Transverse colon (tissue), 4 donors: ENCODE measurements around the gene RABEP1. TPM values are rescaled to one million over a fixed set of nuclear protein-coding genes. Genes with fewer than 3 reads are reported as not detected.
"Not testable (repeated sequence)": the region's sequence is repeated elsewhere in the genome, so short reads cannot be mapped to it uniquely, and the experiment has no call there.

Experiments used
- DNase-seq: peaks from one replicate; pipeline ENCODE4 v3.0.0-alpha.2; 2019
- H3K27ac ChIP-seq, 4 donors: fragments of 200-600 bp; sonication (generic); 2 replicates each; pipeline ENCODE4 v1.5.1; 2016 to 2018; ENCODE audit warnings: inconsistent platforms in 4 of 4
- H3K27me3 ChIP-seq: fragments of 200-600 bp; sonication (generic); 2 replicates; pipeline ENCODE4 v1.5.1; 2017; ENCODE audit warnings: inconsistent platforms
- H3K36me3 ChIP-seq, 4 donors: fragments of 200-600 bp; sonication (generic); 2 replicates each; pipeline ENCODE4 v1.5.1; 2017 to 2019; ENCODE audit warnings: inconsistent platforms in 4 of 4
- H3K4me1 ChIP-seq, 4 donors: fragments of 200-600 bp; sonication (generic); 2 replicates each; pipeline ENCODE4 v1.5.1; 2017 to 2020; ENCODE audit warnings: inconsistent platforms in 4 of 4
- H3K4me3 ChIP-seq, 4 donors: fragments of 200-600 bp; sonication (generic); 1 replicate in 1 of 4; 2 replicates in 3 of 4; pipeline versions ENCODE4 v1.5.1 to v1.6.1; 2017 to 2019; ENCODE audit warnings: inconsistent platforms in 4 of 4
- H3K9me3 ChIP-seq, 2 donors: fragments of 200-600 bp; sonication (generic); 2 replicates each; pipeline ENCODE4 v1.5.1; 2017 to 2019; ENCODE audit warnings: inconsistent platforms in 2 of 2
- EP300 ChIP-seq: sonication (generic); formaldehyde crosslinking; IDR thresholded peaks from one replicate; pipeline ENCODE4 v1.6.1; 2017; ENCODE audit warnings: antibody characterized with exemption, low read depth
- POLR2A ChIP-seq: fragments of 450-650 bp; IDR thresholded peaks from one replicate; pipeline ENCODE4 v1.6.1; 2016; ENCODE audit warnings: antibody characterized with exemption, mild to moderate bottlenecking, moderate library complexity
- POLR2AphosphoS5 ChIP-seq, 3 donors: sonication (generic); formaldehyde crosslinking; IDR thresholded peaks; one replicate each; pipeline ENCODE4 v1.6.1; 2016; ENCODE audit warnings: antibody characterized with exemption in 3 of 3
- WGBS, 2 donors: methylation state at CpG; one replicate each; pipeline ENCODE4 v1.1.5; 2018; ENCODE audit warnings: low coverage in 1 of 2; 5-methylcytosine and 5-hydroxymethylcytosine counted together
- in situ Hi-C, 4 donors: fragments of 200-750 bp; cut with MboI; loops; one replicate each; pipeline versions ENCODE4 v1.15.0 to v1.15.1; 2017; ENCODE audit warnings: low sequenced_read_pairs in 3 of 4, low pct_ligation_motif_present in 1 of 4, low pct_unique_long_range_greater_than_20kb in 1 of 4
- intact Hi-C: fragments of 100-400 bp; cut with DNase I; formaldehyde crosslinking; loops from one replicate; pipeline ENCODE4 v1.15.1; 2023; ENCODE audit warnings: low total_unique reads
- total RNA-seq, 4 donors: library from RNA; depleted of rRNA; stranded (reverse); fragments of >200 nt; gene quantifications; one replicate each; pipeline ENCODE4 v1.1.0, GENCODE V29; 2016
- TF ChIP-seq, protein P1 (sequence below), 5 experiments: fragments of 200-600 bp in 3 of 5; fragments of 450-650 bp in 2 of 5; sonication (generic) in 3 of 5; IDR thresholded peaks; 1 replicate in 2 of 5; 2 replicates in 3 of 5; pipeline ENCODE4 v1.5.1; 2016 to 2017; ENCODE audit warnings: antibody characterized with exemption in 5 of 5, inconsistent platforms in 3 of 5, mild to moderate bottlenecking in 2 of 5, moderate library complexity in 1 of 5

Gene RABEP1, protein sequence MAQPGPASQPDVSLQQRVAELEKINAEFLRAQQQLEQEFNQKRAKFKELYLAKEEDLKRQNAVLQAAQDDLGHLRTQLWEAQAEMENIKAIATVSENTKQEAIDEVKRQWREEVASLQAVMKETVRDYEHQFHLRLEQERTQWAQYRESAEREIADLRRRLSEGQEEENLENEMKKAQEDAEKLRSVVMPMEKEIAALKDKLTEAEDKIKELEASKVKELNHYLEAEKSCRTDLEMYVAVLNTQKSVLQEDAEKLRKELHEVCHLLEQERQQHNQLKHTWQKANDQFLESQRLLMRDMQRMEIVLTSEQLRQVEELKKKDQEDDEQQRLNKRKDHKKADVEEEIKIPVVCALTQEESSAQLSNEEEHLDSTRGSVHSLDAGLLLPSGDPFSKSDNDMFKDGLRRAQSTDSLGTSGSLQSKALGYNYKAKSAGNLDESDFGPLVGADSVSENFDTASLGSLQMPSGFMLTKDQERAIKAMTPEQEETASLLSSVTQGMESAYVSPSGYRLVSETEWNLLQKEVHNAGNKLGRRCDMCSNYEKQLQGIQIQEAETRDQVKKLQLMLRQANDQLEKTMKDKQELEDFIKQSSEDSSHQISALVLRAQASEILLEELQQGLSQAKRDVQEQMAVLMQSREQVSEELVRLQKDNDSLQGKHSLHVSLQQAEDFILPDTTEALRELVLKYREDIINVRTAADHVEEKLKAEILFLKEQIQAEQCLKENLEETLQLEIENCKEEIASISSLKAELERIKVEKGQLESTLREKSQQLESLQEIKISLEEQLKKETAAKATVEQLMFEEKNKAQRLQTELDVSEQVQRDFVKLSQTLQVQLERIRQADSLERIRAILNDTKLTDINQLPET
- 10 to 100 TPM; 23.6 to 43.8 (median 36.0) TPM for total RNA-seq

DNA sequence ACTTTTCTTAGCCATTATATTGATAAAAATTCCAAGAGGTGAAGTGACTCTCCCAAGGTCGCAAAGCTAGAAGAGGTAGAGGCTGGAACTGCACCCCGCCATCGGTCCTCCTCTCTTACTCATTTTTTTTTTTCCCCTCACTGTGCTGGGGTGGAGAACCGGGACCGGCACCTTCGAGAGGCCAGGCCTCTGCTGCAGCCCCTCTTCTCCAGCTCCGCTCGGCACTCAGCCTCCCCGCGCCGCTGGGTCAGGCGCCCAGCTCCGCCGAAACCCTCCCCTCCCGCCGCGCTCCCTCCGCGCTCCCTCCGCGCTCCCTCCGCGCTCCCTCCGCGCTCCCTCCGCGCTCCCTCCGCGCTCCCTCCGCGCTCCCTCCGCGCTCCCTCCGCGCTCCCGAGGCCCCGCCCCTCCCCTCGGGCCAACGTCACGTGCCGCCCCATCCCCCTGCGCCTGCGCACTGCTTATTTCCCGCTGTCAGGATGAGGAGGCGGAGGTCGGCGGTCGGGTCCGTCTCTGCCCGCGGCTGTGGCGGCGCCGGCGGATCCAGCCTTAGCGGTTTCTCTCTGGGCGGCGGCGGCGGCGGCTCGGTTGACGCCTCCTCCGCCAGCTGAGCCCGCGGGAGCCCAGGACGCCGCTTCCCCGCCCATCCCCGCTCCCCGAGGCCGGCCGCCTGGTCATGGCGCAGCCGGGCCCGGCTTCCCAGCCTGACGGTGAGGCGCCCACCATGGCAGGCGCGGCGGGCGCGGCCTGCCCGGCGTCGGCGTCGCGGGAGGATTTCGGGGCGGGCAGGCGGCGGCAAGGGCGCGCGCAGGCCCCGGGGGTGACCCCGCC, at the start of gene RABEP1:
Gene RABEP1, plus strand, starts transcription at position 471 of the 828 bp plus-strand sequence. Its CDS starts 203 bp downstream, at position 674.
- DNase-seq: peak; percentile 95
- Histone ChIP-seq H3K4me1 (peaks cover 3 to 37% (median 15%) of the 10 kb centered on the region in 4 donors), H3K27me3 (no peaks in the 10 kb centered on the region), H3K27ac (peak within 1 kb of the TSS; percentile 83 to 98 (median 94)), H3K4me3 (peak within 1 kb of the TSS; percentile 61 to 97 (median 86)), H3K36me3 (no peaks in the 10 kb centered on the region), H3K9me3 (no peaks in the 10 kb centered on the region)
- intact Hi-C loops (no loop called here), in situ Hi-C loops (no loop called here)
- 1% methylated on average over 51 of the region's 98 CpGs; no CpG with 5 or more reads in 1 of the 2 donors for WGBS, 2 donors
- TF ChIP-seq, protein P1, sequence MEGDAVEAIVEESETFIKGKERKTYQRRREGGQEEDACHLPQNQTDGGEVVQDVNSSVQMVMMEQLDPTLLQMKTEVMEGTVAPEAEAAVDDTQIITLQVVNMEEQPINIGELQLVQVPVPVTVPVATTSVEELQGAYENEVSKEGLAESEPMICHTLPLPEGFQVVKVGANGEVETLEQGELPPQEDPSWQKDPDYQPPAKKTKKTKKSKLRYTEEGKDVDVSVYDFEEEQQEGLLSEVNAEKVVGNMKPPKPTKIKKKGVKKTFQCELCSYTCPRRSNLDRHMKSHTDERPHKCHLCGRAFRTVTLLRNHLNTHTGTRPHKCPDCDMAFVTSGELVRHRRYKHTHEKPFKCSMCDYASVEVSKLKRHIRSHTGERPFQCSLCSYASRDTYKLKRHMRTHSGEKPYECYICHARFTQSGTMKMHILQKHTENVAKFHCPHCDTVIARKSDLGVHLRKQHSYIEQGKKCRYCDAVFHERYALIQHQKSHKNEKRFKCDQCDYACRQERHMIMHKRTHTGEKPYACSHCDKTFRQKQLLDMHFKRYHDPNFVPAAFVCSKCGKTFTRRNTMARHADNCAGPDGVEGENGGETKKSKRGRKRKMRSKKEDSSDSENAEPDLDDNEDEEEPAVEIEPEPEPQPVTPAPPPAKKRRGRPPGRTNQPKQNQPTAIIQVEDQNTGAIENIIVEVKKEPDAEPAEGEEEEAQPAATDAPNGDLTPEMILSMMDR (IDR thresholded peaks at IDR 0.05): peak in 4 of 5 experiments; percentile 20 to 67 (median 48)
- TF ChIP-seq EP300: no peak
- peak; percentile 82 for TF ChIP-seq POLR2A
- TF ChIP-seq POLR2AphosphoS5 (IDR thresholded peaks at IDR 0.05): peak; percentile 94 to 97 (median 96)

DNA sequence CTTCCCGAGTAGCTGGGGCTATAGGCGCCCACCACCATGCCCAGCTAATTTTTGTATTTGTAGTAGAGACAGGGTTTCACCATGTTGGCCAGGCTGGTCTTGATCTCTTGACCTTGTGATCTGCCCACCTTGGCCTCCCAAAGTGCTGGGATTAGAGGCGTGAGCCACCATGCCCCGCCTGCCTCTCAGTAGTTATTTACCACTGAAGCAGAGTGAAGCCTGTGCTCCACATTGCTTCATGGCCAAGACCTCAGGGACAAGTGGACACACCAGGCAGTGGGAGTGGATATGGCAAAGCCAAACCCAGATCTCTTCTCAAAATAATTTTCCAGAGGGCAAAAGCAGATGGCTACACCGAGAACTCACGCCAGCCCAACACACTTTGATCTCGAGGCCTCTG, 48.6 kb upstream of the RABEP1 start:
- intact Hi-C loops, in situ Hi-C loops: not testable (repeated sequence)
- 83 to 98% methylated on average over 2 to 7 of the region's 7 CpGs for WGBS, 2 donors

DNA sequence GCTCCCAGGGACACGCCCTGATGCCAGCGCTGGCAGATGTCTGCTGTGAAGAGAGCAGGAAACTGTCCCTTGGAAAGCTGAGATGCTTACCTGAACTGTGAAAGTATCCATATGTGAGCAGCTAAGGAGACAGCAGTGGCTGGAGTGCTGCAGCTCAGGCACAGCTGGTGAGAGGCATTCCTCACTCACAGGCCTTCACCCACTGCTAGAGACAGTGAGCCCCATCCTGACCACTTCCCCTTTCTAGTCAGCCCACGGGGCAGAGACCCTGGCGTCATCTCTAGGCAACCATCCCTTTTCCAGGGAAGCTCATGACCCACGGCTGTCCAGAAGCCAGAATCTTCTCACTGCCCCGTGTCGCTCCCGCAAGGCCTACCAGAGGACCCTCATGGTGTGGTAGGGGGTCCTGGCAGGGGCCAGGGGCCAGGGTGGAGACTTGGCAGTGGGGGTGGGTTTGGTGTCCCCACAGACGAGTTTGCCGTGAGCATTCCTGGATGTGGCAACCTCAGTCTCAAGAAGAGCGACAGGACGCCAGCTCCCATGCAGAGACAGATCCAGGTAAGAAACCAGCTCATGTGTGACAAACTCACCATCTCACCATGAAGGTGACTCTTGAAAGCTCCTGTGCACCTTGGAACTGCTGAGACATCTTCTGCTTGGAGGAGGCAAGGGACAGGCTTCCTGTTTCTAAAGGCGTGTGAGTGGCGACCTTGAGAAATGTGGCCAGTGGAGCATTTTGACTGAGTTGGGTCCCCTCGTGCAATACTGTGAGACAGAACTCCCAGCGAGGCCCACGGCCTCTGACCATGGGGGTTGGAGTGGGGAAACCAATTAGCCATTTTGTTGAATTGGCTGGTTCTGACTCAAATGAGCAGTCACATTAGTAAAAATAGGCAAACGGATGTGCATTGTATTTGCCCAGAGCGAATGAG, 47.2 kb upstream of the RABEP1 start, which contains the start of gene SCIMP:
Gene SCIMP, minus strand, starts transcription at position 216 of the 932 bp plus-strand sequence. Its CDS starts 105 bp downstream, at position 111.
- DNase-seq: peak; percentile 40
- H3K4me1 ChIP-seq: peaks cover 0 to 2% (median 0%) of the 10 kb centered on the region in 4 donors
- no peaks in the 10 kb centered on the region for H3K27me3 ChIP-seq
- 70 to 90% methylated on average over 2 to 14 of the region's 19 CpGs for whole genome bisulfite sequencing, 2 donors
- intact Hi-C loops: no loop called here
- no peak for TF ChIP-seq EP300
- TF ChIP-seq POLR2A: peak; percentile 39
- peak in 2 of 3 donors; percentile 18 to 44 for TF ChIP-seq POLR2AphosphoS5 (IDR thresholded peaks at IDR 0.05)
- TF ChIP-seq, protein P1 (IDR thresholded peaks at IDR 0.05): no peak
- H3K4me3 ChIP-seq: no peak within 1 kb of the TSS
- H3K9me3 ChIP-seq: no peaks in the 10 kb centered on the region
- in situ Hi-C loops: no loop called here
- H3K27ac ChIP-seq: peak within 1 kb of the TSS; percentile 14 to 53 (median 33)
- H3K36me3 ChIP-seq: no peaks in the 10 kb centered on the region

More for the DNA sequence above, 48.6 kb upstream of the RABEP1 start:
- not testable (repeated sequence) for H3K4me1 ChIP-seq, H3K9me3 ChIP-seq, DNase-seq, H3K27me3 ChIP-seq, H3K4me3 ChIP-seq, H3K36me3 ChIP-seq
- H3K27ac ChIP-seq: peak overlapping the region in 3 of 4 donors; percentile 14 to 53 (median 23)
